Parathyroid adenoma (tissue), 2 donors: ENCODE measurements around the gene RAB30.
A peak's percentile ranks its signal among the peaks of the same experiment; 100 is the strongest.

Source experiments
- H2AFZ ChIP-seq: fragments of 300-600 bp; sonication (generic); one replicate; pipeline ENCODE4 v1.7.0; 2017; ENCODE audit warnings: antibody characterized with exemption, mild to moderate bottlenecking
- H3K27ac ChIP-seq: fragments of 300-600 bp; sonication (generic); one replicate; pipeline ENCODE4 v1.7.0; 2017
- H3K27me3 ChIP-seq: fragments of 300-600 bp; sonication (generic); one replicate; pipeline ENCODE4 v1.7.0; 2017; ENCODE audit warnings: low read length; ENCODE audit not compliant: control insufficient read depth, insufficient read depth
- H3K36me3 ChIP-seq: fragments of 300-600 bp; sonication (generic); one replicate; pipeline ENCODE4 v1.7.0; 2017; ENCODE audit warnings: low read length; ENCODE audit not compliant: control insufficient read depth, insufficient read depth
- H3K4me1 ChIP-seq: fragments of 300-600 bp; sonication (generic); one replicate; pipeline ENCODE4 v1.7.0; 2017; ENCODE audit warnings: control low read depth
- H3K4me2 ChIP-seq: fragments of 300-600 bp; sonication (generic); one replicate; pipeline ENCODE4 v1.7.0; 2017; ENCODE audit warnings: low read length
- H3K4me3 ChIP-seq: fragments of 300-600 bp; sonication (generic); one replicate; pipeline ENCODE4 v1.7.0; 2017; ENCODE audit warnings: low read depth, low read length
- H3K79me2 ChIP-seq: fragments of 300-600 bp; sonication (generic); one replicate; pipeline ENCODE4 v1.7.0; 2017; ENCODE audit warnings: control low read depth
- H3K9ac ChIP-seq: fragments of 300-600 bp; sonication (generic); one replicate; pipeline ENCODE4 v1.7.0; 2017; ENCODE audit warnings: mild to moderate bottlenecking
- H3K9me3 ChIP-seq: fragments of 300-600 bp; sonication (generic); one replicate; pipeline ENCODE4 v1.7.0; 2017; ENCODE audit warnings: low read length; ENCODE audit not compliant: control insufficient read depth
- TF ChIP-seq, protein P1 (sequence below): fragments of 300-600 bp; sonication (generic); IDR thresholded peaks from one replicate; pipeline ENCODE4 v1.7.0; 2017; ENCODE audit warnings: antibody characterized with exemption, mild to moderate bottlenecking
- donor health status: primary hyperparathyroidism.

The RAB30 gene

DNA sequence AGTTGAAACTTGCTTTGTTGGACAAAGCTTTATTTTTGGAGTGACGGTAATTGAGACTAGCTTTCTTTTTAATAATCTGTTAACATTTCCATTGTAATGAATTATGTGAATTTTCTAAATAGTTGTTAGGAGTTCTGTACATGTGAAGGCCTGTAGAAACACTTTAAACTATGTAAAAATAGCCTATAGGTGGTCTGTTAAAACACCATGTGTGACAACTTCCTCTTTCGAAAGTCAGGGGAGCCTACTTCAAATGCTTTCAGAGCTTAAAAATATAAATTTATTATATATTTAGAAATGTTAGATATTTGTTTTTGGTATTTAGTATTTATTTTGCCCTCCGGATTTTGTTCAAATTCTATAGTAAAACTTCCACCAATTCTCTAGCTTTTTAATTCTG is 141.5 kb downstream of the RAB30 start:
- Histone ChIP-seq H3K27ac (no peak overlapping the region), H3K79me2 (no peaks in the 10 kb centered on the region), H3K9me3 (no peaks in the 10 kb centered on the region), H3K9ac (no peak overlapping the region), H3K4me3 (no peak overlapping the region), H3K4me1 (no peaks in the 10 kb centered on the region), H2AFZ (no peak overlapping the region), H3K27me3 (no peaks in the 10 kb centered on the region), H3K36me3 (no peaks in the 10 kb centered on the region), H3K4me2 (no peak overlapping the region)
- TF ChIP-seq, protein P1, sequence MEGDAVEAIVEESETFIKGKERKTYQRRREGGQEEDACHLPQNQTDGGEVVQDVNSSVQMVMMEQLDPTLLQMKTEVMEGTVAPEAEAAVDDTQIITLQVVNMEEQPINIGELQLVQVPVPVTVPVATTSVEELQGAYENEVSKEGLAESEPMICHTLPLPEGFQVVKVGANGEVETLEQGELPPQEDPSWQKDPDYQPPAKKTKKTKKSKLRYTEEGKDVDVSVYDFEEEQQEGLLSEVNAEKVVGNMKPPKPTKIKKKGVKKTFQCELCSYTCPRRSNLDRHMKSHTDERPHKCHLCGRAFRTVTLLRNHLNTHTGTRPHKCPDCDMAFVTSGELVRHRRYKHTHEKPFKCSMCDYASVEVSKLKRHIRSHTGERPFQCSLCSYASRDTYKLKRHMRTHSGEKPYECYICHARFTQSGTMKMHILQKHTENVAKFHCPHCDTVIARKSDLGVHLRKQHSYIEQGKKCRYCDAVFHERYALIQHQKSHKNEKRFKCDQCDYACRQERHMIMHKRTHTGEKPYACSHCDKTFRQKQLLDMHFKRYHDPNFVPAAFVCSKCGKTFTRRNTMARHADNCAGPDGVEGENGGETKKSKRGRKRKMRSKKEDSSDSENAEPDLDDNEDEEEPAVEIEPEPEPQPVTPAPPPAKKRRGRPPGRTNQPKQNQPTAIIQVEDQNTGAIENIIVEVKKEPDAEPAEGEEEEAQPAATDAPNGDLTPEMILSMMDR = no peak

- no peaks in the 10 kb centered on the region for H3K4me1 ChIP-seq
- H3K4me3 ChIP-seq = no peak overlapping the region
- no peak overlapping the region for H2AFZ ChIP-seq
- no peak overlapping the region for H3K9ac ChIP-seq
- no peak overlapping the region for H3K27ac ChIP-seq
- H3K27me3 ChIP-seq = no peaks in the 10 kb centered on the region
- H3K4me2 ChIP-seq = no peak overlapping the region
- no peaks in the 10 kb centered on the region for H3K9me3 ChIP-seq
- no peaks in the 10 kb centered on the region for H3K36me3 ChIP-seq
- TF ChIP-seq, protein P1 = no peak
- no peaks in the 10 kb centered on the region for H3K79me2 ChIP-seq
Observed at GRCh38 chr11:82929121-82929520, 142.6 kb downstream of the RAB30 start.

DNA sequence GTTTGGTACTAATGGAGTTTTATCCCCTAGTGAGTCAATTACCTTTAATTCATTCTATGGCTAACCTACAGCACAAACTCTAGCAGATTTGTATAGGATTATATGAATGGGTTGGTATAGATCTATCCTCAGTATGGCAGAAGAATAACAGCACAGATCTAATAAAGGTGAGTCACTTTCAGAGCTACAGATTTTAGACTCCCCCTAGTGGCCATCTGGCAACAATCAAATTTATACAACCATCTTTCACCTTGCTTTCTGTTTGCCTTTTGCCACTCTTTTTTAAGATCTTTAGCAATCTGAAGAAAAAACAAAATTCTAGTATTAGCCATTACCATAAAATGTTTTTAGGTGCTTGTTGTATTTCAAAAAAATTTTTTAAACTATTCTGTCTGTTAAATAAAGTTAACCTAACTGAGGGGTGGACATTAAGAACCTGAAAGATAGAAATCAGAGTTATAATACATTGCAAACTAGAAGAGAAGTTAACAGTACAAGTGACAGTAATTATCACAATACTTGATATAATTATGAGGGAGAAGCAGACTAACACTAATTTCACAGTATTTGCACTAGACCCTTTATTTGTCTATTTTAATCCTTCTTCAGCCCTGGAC is 144.3 kb downstream of the RAB30 start:
- Histone ChIP-seq H3K4me2 (no peak overlapping the region), H3K79me2 (no peaks in the 10 kb centered on the region), H2AFZ (no peak overlapping the region), H3K36me3 (no peaks in the 10 kb centered on the region), H3K27me3 (no peaks in the 10 kb centered on the region), H3K4me1 (no peaks in the 10 kb centered on the region), H3K27ac (no peak overlapping the region), H3K9me3 (no peaks in the 10 kb centered on the region), H3K4me3 (no peak overlapping the region), H3K9ac (no peak overlapping the region)
- TF ChIP-seq, protein P1 = peak; percentile 69

- no peaks in the 10 kb centered on the region for H3K36me3 ChIP-seq
- no peak overlapping the region for H3K27ac ChIP-seq
- no peaks in the 10 kb centered on the region for H3K79me2 ChIP-seq
- no peaks in the 10 kb centered on the region for H3K27me3 ChIP-seq
- no peaks in the 10 kb centered on the region for H3K4me1 ChIP-seq
- H3K9me3 ChIP-seq = no peaks in the 10 kb centered on the region
- no peak overlapping the region for H3K9ac ChIP-seq
- no peak overlapping the region for H2AFZ ChIP-seq
- no peak overlapping the region for H3K4me2 ChIP-seq
- TF ChIP-seq, protein P1 = no peak
- H3K4me3 ChIP-seq = no peak overlapping the region
Observed at GRCh38 chr11:82924522-82925224, 147.0 kb downstream of the RAB30 start.
